Measurements from ENCODE around the gene ZNF619. TPM values are rescaled to one million over a fixed set of nuclear protein-coding genes. Genes with fewer than 3 reads are reported as not detected.

Gene ZNF619
- total RNA-seq (2011; cell fraction: chromatin; rRNA removed; ENCODE audit: low replicate concordance), result 14.4 and 24.4 TPM in 2 replicates
- total RNA-seq (2011; cell fraction: nucleolus; rRNA removed), result 10.2 and 11.8 TPM in 2 replicates
- total RNA-seq (2011; cell fraction: nucleoplasm; rRNA removed), result 13.6 and 14.7 TPM in 2 replicates
- 4.7 and 5.0 TPM in 2 replicates for total RNA-seq (2014; rRNA removed)
- 6.3 and 6.4 TPM in 2 replicates for total RNA-seq (2014; rRNA removed; fragmentation: Illumina TruSeq; extraction: Trizol)
- 6.7 and 7.8 TPM in 2 replicates for total RNA-seq (2015; rRNA removed; fragmentation: Illumina TruSeq; extraction: Trizol)
- total RNA-seq (2021), result 8.8 and 10.5 TPM in 2 replicates
- 7.3 and 9.1 TPM in 2 replicates for polyA plus RNA-seq (2011; rRNA removed)
- polyA plus RNA-seq (2011; cell fraction: cytosol; rRNA removed), result 4.3 and 5.1 TPM in 2 replicates
- polyA plus RNA-seq (2011; cell fraction: nucleus; rRNA removed), result 7.1 and 7.3 TPM in 2 replicates
- polyA plus RNA-seq (2012), result 3.4 and 3.6 TPM in 2 replicates
- 7.3 and 7.4 TPM in 2 replicates for polyA plus RNA-seq (2014; fragmentation: Illumina TruSeq; extraction: Trizol)
- 1 to 10 TPM; 1.3 to 1.5 TPM for polyA plus RNA-seq (2014; fragmentation: Nextera tagmentation; extraction: Ambion mirVana)
- polyA plus RNA-seq (2014; rRNA removed), result 6.0 and 6.2 TPM in 2 replicates
- 18.5 and 22.4 TPM in 2 replicates for polyA minus RNA-seq (2011; rRNA and poly(A)+ RNA removed)
- 6.6 and 7.8 TPM in 2 replicates for polyA minus RNA-seq (2011; cell fraction: cytosol; rRNA and poly(A)+ RNA removed)
- 5.7 and 10.4 TPM in 2 replicates for polyA minus RNA-seq (2011; cell fraction: nucleus; rRNA and poly(A)+ RNA removed)
- percentile 76 among the genes with signal in this experiment for Bru-seq, nascent RNA
- BruChase-seq, experiment 1, labeled RNA remaining after a 2-hour chase, result percentile 70 among the genes with signal in this experiment
- BruChase-seq, experiment 2, labeled RNA remaining after a 6-hour chase, result percentile 69 among the genes with signal in this experiment
- long read RNA-seq, experiment 1, full-length matches to known transcripts, result 3 of 4 reads
- long read RNA-seq, experiment 1, partial matches to known transcripts, result 0 of 4 reads
- long read RNA-seq, experiment 1, other reads (novel, unspliced or antisense), result 1 of 4 reads
- long read RNA-seq, experiment 2, partial matches to known transcripts, result 1 of 3 reads
- long read RNA-seq, experiment 2, other reads (novel, unspliced or antisense), result 1 of 3 reads
- long read RNA-seq, experiment 3, result 0 reads

- H3K36me3 ChIP-seq (ENCODE audit: control insufficient read depth, insufficient read depth, low read length), result peaks cover 29% of the 10 kb centered on the region
- FAIRE-seq (peak; percentile 70), DNase-seq (ENCODE audit: extremely low read depth in 1 of 4, low spot score in 3 of 4) (peak; percentile 86 to 88 (median 87)), ATAC-seq (peak; percentile 89)
- peak within 1 kb of the TSS; percentile 83 to 98 for H3K9ac ChIP-seq (ENCODE audit: insufficient read depth in 1 of 2, low read depth in 2 of 2, low read length in 2 of 2)
- peak within 1 kb of the TSS; percentile 96 for H3K4me2 ChIP-seq (ENCODE audit: insufficient read depth, low read length)
- no peaks in the 10 kb centered on the region for H3K27me3 ChIP-seq (ENCODE audit: control insufficient read depth in 2 of 2, insufficient read depth in 2 of 2, low read length in 2 of 2)
- ChIA-PET POLR2A (interaction anchor here (0.6 to 9.6 kb wide), 6 partner anchors 9 to 48 kb away, joined by 4 to 102 read pairs (median 7); partner anchors contain the start of genes RPL14, ZNF620 and ZNF621), CTCF (ENCODE audit: low intra/inter-chr PET ratio) (no interaction called here)
- in situ Hi-C loops (cut with MboI) (no loop called here), intact Hi-C loops (cut with micrococcal nuclease) (loop anchor here (2.0 kb wide), 1 partner anchor 20 kb away; the partner anchor contains the start of gene RPL14)
- no peaks in the 10 kb centered on the region for H3K9me1 ChIP-seq (ENCODE audit: control insufficient read depth, insufficient read depth, low read length)
- H3K4me3 ChIP-seq, result peak within 1 kb of the TSS; percentile 66
- H3K27ac ChIP-seq (ENCODE audit: extremely low read depth, low read depth, low read length), result peak within 1 kb of the TSS; percentile 78
- WGBS (ENCODE audit: insufficient coverage, low coverage, missing lambda C conversion rate), result 2% methylated on average over 48 of the region's 48 CpGs
- H3K79me2 ChIP-seq (ENCODE audit: control insufficient read depth, insufficient read depth, low read length), result peaks cover 10% of the 10 kb centered on the region; the same call in 2 of the 3 replicates
- TSS peak; percentile 89 for BruUV-seq (replicated peaks)
- no peaks in the 10 kb centered on the region for H4K20me1 ChIP-seq (replicated peaks; ENCODE audit: control insufficient read depth, insufficient read depth, low read length)
- H3K4me1 ChIP-seq (replicated peaks in 1 of 2; ENCODE audit: control insufficient read depth in 2 of 2, insufficient read depth in 2 of 2, low read length in 2 of 2), result peaks cover 4 to 5% of the 10 kb centered on the region in 2 experiments; a peak in 3 of 5 replicates
- H2AFZ ChIP-seq (ENCODE audit: low read depth, low read length), result peak within 1 kb of the TSS; percentile 96
- no peaks in the 10 kb centered on the region for H3K9me3 ChIP-seq (replicated peaks; ENCODE audit: control insufficient read depth, insufficient read depth, low read depth, low read length)
- no peak for TF ChIP-seq TRIM25 (IDR thresholded peaks at IDR 0.05; ENCODE audit: borderline replicate concordance)
- no peak for TF ChIP-seq CHAMP1 (IDR thresholded peaks at IDR 0.05)
- no peak for TF ChIP-seq PBX2 (CRISPR knock-in tag; IDR thresholded peaks at IDR 0.05; ENCODE audit: low read depth)
- TF ChIP-seq PBX2 (tag; conservative IDR thresholded peaks at IDR 0.05; ENCODE audit: low read depth), result no peak
- peak; percentile 88 for TF ChIP-seq ELF2 (CRISPR knock-in tag; IDR thresholded peaks at IDR 0.05)
- no peak for TF ChIP-seq ZNF41 (CRISPR knock-in tag; conservative IDR thresholded peaks at IDR 0.05)
- TF ChIP-seq RBFOX2 (IDR thresholded peaks at IDR 0.05; ENCODE audit: low read depth, low read length), result peak; percentile 90
- TF ChIP-seq MEF2A (IDR thresholded peaks at IDR 0.05; ENCODE audit: control insufficient read depth, low read depth, low read length), result no peak
These were observed at the start of gene ZNF619 for GRCh38 chr3:40476478-40477470. ZNF619 (plus strand) TSS chr3:40477122; CDS start chr3:40477980, 858 bp downstream.

All from K562 (cell line).